A549 treated with Mapracorat at 1 μM for 4 hours (cell line): ENCODE measurements around the gene KRT83. TPM values are rescaled to one million over a fixed set of nuclear protein-coding genes. Genes with fewer than 3 reads are reported as not detected.

ENCODE experiments used
- total RNA-seq: library from RNA; stranded (reverse); fragments of 200-300 nt; extraction: Qiagen RNA extraction; gene quantifications from 5 replicates; pipeline ENCODE4 v1.2.3, GENCODE V29; 2022

The KRT83 gene
- total RNA-seq: 2.4 to 6.6 TPM (median 6.0 TPM) in 5 replicates

DNA sequence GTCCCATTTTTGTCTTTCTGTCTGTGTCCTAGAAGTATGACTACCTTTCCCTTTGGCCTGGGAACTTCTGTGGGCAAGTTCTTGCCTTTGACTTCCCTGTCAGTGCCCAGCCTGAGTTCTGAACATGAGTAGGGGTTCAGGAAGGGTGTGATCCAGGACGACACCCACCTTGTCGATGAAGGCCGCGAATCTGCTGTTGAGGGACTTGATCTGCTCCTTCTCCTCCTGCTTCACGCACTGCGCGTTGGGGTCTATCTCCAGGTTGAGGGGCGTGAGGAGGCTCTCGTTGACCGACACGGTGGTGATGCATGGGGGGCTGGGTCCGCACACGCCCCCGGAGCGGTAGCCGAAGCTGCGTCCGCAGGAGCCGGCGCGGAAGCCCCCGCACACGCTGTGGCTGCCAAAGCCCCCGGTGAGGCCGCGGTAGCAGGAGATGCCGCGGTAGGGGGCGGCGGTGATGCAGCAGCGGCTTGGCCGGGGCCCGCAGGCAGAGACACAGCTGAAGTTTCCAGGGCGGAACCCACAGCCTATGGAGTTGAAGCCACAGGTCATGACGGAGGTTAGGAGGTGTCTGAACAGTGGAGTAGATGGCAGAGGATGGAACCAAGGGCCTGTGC lies at the start of gene KRT83:
Gene KRT83 (minus strand): TSS at position 615 of the 617 bp plus-strand sequence. CDS start 63 bp downstream, at position 552.

GRCh38 chr12:52366738-52367485 lies 45.7 kb upstream of the KRT83 start, which contains the start of gene KRT85:
Gene KRT85, minus strand, starts transcription at chr12:52367481. Its CDS starts 76 bp downstream, at chr12:52367405.

DNA sequence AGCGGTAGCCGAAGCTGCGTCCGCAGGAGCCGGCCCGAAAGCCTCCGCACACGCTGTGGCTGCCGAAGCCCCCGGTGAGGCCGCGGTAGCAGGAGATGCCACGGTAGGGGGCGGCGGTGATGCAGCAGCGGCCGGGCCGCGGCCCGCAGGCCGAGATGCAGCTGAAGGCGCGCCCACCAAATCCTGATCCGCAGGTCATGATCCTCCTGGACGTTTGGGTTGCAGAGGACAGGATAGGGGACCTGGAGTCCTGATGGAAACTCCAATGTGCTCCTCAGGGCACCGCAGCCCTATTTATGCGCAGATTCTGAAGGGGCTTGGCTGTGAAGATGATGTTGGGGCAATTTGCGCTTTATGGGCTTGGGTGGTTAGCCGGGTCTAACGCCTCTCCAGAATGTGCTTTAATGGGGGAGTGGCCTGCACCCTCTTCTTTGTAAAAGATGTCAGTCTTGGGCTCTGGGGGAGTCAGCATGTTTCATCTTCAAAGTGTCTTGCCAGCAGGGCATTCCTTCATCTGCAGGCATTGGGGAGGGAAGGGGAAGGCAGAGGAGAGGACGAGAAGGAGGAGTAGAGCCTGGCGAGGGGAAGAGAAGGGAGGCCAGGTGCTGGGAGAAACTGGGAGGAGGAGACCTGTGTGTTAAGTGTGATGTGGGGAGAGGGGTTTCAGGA lies 29.8 kb downstream of the KRT83 start, which contains the start of gene KRT81:
Gene KRT81 (minus strand): TSS at position 268 of the 669 bp plus-strand sequence. CDS start 69 bp downstream, at position 199.

GRCh38 chr12:52274521-52275120 lies 46.6 kb downstream of the KRT83 start, which contains the start of gene KRT86:
Gene KRT86, plus strand, starts transcription at chr12:52274645. Its CDS starts 27,272 bp downstream, at chr12:52301917.

Other genes starting within 250 kb of the KRT83 start
- not detected in 5 replicates for gene SMIM41, start 241.7 kb downstream of the KRT83 start, total RNA-seq
- 38.9 to 58.0 TPM (median 46.2 TPM) in 5 replicates for gene KRT80, start 129.4 kb downstream of the KRT83 start, total RNA-seq
- gene KRT7, start 88.2 kb downstream of the KRT83 start, total RNA-seq: 4,849 to 5,975 TPM (median 5,509 TPM) in 5 replicates
- 23.1 to 49.2 TPM (median 47.0 TPM) in 5 replicates for gene KRT86, start 46.8 kb downstream of the KRT83 start, total RNA-seq
- 3,076 to 4,171 TPM (median 4,026 TPM) in 5 replicates for gene KRT81, start 29.9 kb downstream of the KRT83 start, total RNA-seq
- 0.06 to 0.08 TPM (median 0.07 TPM) in 4 of 5 replicates, not detected in the other for gene KRT85, start 46.1 kb upstream of the KRT83 start, total RNA-seq
- gene KRT84, start 64.3 kb upstream of the KRT83 start, total RNA-seq: not detected in 5 replicates
- gene KRT82, start 84.9 kb upstream of the KRT83 start, total RNA-seq: not detected in 5 replicates
- 0.07 to 0.14 TPM (median 0.10 TPM) in 4 of 5 replicates, not detected in the other for gene KRT75, start 113.0 kb upstream of the KRT83 start, total RNA-seq
- 0.07 TPM in 1 of 5 replicates, not detected in the others for gene KRT6B, start 130.7 kb upstream of the KRT83 start, total RNA-seq
- not detected in 5 replicates for gene KRT6C, start 152.4 kb upstream of the KRT83 start, total RNA-seq
- 8.1 to 10.8 TPM (median 8.4 TPM) in 5 replicates for gene KRT6A, start 171.9 kb upstream of the KRT83 start, total RNA-seq
- gene KRT5, start 199.0 kb upstream of the KRT83 start, total RNA-seq: 0.26 to 0.79 TPM (median 0.62 TPM) in 5 replicates
- gene KRT71, start 231.7 kb upstream of the KRT83 start, total RNA-seq: not detected in 5 replicates